Amygdala (tissue), 56 donors: ENCODE results near the gene TMEM182.

Experiments used
- DNase-seq, 56 donors: peaks; one replicate each; lab custom pipeline; 2025; lab: John Stamatoyannopoulos, UW

Gene TMEM182

DNA sequence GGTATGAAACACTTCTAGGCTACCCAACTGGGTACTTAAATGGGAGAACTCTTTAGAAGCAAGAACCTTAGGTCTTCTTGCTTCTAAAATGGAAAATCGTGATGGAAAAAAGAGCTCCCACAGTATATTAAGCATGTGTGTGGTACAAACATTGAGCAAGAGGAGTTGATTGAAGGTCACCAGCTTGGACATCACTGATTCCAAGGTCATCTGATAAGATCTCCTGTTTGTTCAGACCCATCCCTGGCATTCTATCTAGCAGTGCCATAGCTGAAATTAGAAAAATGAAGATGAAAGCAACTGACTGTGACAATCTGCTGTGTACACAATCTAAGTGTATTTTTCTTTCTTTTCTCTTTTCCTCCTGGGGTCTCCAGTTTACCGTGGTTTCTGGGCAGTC lies 35.7 kb downstream of the TMEM182 start:
- DNase-seq, result no peak

- no peak for DNase-seq
These were observed 36.4 kb downstream of the TMEM182 start for GRCh38 chr2:102798181-102798580.

- DNase-seq, result no peak
These were observed 39.4 kb downstream of the TMEM182 start for GRCh38 chr2:102801098-102801718.

GRCh38 chr2:102801858-102802699 lies 40.2 kb downstream of the TMEM182 start:
- no peak for DNase-seq

DNA sequence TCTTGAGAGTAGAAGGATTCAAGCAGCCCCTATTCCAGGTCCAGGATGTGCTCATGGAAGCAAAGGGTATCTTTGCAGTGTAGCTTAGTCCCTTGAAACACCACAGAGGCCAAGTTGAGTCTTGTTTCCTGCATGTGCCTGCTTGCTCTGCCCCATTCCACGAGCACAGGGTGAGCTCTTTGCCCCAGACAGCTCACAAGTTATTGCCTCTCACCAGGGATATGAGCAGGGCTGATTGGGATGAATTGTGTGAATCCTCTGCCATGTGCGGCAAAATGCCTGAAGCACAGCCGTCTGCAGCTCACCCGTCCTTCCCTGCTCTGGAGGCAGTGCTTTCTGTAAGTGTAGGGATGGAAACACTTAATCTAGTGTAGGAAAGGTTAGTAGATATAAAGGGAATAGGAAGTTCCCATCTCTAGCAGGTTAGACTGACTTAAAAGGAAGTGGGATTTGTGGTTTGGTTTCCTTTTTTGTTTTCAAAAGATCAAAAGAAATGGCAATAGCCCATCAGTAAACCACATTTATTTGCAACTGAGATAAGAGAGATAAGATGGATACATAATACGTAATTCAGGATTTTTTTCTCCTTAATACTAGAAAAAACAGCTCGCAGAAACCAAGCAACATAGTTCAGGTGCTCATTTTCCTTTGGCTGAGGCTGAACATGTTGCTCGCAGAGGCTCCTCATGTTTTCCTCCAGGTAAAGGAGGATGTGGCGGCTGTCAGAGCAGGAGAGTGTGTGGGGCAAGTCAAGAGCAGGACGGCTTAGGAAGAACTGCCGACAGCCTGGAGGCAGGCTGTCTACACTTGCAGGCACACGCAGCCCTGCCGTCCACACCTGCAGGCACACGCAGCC lies 41.4 kb downstream of the TMEM182 start:
- DNase-seq, result no peak

DNA sequence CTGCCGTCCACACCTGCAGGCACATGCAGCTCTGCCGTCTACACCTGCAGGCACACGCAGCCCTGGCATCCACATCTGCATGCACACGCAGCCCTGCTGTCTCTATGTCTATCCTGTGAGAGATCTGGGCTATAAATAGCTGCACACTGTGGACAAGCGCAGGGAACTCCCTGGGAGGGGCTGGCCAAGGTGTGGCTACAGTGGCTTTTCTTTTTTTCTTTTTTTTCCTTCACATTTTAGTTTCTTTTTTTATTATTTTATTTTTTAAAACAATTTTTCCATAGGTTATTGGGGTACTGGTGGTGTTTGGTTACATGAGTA lies 42.0 kb downstream of the TMEM182 start:
- no peak for DNase-seq

DNA sequence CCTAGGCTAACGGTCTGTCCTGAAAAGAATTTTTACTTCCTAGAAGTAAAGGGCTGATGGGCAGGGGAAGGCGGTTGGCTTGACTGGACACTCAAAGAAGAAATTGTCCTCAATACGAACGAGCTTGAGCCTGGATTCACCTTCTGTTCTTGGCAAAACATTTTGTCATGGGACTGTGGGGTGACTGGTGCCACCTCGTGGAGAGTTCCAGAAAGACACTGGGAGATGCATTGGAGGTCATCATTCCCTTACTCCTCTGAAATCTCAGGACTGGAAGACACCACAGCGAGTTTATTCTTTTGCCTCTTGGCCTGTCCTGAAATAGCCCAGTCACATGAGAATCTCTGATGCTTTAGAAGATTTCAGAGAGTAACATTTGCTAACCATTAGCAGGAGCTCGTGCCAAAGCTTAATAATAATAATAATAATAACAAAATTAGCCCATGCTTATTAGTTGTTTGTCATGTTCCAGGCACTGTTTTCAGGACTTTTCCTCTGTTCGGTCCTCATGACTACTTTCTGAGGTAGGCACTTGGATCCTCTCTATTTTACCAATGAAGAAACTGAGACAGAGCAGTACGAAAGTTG lies 44.5 kb downstream of the TMEM182 start:
- DNase-seq, result peak in 40 of 56 donors; percentile 2 to 79 (median 23)

GRCh38 chr2:102809291-102810189 lies 47.7 kb downstream of the TMEM182 start:
- no peak for DNase-seq

DNA sequence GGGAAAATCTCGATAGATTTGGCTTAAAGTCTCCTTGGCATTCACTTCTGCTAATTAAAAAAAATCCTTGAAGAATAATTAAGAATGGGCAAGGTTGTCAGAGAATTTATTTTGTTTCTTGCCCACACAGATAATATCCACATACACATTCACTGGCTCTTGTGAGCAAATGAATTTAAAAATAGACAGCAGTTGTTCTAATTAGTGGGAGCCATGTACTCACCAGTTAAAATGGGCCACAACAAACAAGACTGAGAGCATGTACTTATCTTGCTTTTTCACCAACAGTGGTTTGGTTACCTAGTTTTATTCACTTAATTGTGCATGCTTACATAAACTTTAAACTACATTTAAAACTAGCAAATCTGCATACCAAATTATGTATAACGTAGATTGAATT lies 53.5 kb downstream of the TMEM182 start:
- no peak for DNase-seq

GRCh38 chr2:102826904-102827303 lies 65.1 kb downstream of the TMEM182 start:
- peak in 8 of 56 donors; percentile 3 to 15 (median 8) for DNase-seq

- DNase-seq, result no peak
These were observed 71.0 kb downstream of the TMEM182 start for GRCh38 chr2:102832789-102833188.

DNA sequence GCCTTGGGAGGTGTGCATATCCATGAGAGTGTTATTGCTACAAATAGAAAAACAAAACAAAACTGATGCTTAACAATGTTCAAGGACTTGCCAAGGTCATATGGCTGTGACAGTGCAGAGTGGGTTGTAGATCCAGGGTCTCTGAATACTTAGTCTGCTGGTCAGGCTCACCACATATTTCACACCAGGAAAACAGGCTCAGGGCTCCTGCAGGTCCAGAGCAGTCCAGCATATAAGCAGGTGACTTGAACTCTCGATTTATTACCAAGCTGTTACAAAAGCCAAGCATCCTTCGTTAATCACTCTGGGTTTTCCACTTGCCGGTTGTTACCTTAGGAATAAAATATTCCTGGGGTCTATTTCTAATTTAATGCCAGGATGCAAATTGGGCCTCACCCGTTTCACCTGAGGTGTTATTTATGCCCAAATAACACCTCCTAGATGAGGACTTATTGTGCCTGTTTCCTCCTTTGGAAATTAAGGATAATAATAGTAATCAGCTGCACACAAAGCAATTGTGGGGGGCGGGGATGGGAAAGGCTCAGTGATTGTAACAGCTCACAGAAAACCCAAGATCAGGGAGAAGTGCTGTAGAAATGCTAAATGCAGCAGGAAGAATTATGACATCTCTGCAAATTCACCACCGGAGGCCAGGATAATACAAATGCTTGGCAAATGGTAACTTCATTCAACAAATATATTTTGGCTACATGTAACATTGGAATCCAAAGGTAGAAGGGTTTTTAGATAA lies 72.9 kb downstream of the TMEM182 start:
- no peak for DNase-seq

DNA sequence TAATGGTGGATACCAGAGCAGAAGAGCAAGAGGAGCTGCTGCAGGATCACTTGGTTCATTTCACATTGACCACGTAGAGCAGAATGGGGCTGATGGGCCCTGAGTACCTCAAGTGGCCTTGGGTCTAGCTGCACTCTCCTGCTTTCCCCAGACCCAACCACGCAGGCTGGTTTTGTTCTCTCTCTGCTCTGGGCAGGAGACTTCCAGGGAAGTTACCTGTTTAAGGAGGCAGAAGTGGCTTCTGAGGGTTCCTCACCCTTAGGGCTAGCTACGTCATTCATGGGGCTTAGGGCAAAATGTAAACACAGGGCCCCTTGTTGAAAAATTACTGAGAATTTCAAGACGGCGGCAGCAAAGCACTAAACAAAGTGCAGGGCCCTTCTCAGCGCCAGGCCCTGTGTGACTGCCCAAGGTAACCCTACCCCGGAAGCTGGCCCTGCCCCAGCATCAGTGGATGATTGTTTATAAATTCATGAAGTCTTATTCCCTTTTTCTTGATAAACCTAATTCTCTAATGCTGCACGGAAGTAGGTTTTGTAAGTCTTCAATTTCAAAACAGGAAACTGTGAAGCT lies 75.9 kb downstream of the TMEM182 start:
- DNase-seq, result no peak

GRCh38 chr2:102839668-102840388 lies 78.0 kb downstream of the TMEM182 start:
- peak in 23 of 56 donors; percentile 0 to 69 (median 14) for DNase-seq

DNA sequence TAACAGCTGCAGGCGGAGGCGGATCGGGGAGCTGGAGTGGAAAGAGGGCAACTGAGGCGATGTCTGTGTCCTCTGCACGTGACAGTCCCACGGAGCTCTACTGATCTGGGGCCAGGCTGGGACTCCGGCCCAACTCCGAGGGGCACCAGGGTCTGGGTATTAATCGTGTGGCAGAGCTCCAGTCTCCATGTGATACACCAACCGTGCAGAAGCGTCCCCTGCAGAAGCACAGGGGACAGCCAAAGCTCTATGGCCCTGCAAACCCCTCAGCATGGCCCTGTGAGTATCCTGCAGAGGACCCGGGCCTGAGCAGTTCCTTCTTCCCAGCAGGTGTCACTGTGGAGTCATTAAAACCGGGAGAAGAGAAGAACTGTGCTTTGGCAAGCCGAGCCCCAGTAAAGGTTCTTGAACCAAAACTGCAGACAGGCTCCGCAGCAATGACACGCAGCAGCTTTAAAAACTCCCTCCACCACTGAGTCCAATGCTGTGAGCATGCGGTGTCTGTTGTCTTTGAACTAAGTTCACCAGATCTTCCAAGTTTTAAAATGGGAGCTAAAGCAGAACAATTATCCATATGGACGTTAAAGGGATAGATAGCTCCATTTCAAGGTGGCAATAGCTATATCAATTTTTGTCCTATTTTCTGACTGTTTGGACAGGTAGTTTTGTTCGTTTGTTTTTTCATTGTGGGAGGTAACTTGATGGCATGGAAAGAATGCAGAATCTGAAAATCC lies 79.4 kb downstream of the TMEM182 start:
- DNase-seq, result peak in 46 of 56 donors; percentile 5 to 76 (median 28)

DNA sequence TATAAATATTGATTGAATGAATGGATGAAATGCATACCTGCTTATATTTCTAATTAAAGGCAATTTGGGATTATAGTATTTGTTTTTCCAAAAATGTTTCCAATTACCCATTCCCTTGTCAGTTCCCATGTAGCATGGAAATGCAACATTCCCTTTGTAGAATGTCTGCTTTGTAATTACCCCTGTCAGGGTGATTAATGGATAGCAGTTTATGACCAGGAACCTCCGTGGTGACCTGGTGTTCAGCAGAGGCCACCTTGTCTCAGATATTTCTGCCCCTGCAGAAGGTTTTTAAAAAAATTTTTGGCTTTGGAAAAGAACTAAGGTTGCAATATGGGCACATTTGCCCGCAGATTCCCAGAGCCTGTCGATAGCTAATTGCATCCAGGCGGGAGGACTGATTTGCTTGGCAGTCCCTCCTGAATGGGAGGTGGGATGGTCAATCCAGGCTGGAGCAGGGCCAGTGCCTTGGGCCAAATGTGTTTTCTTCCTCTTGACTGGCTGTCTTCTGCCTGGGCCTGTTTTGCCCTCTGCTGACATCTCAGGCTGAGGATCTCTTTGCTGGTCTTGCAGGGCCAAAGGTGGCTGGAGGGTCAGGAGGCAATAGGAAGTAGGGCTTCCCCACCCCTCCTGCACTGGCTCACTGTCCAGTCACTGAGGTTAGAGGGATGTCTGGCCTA lies 82.1 kb downstream of the TMEM182 start:
- DNase-seq, result no peak

- no peak for DNase-seq
These were observed 83.1 kb downstream of the TMEM182 start for GRCh38 chr2:102844911-102845310.
